SK-N-SH treated with all-trans-retinoic acid at 6 μM for 48 hours (cell line): ENCODE measurements around the gene DYNLL1.

Experiments
- ISL1 ChIP-seq: fragments of 250-450 bp; sonication (Bioruptor Pico); IDR thresholded peaks from 2 replicates; pipeline ENCODE4 v2.1.2; 2022; ENCODE audit warnings: mild to moderate bottlenecking, moderate library complexity
- OSR1 ChIP-seq: fragments of 250-450 bp; sonication (Bioruptor Pico); IDR thresholded peaks from 2 replicates; pipeline ENCODE4 v1.8.0; 2022; ENCODE audit warnings: moderate library complexity, mild to moderate bottlenecking, inconsistent platforms
- PPARA ChIP-seq: fragments of 250-450 bp; sonication (Bioruptor Pico); IDR thresholded peaks from 2 replicates; pipeline ENCODE4 v1.5.0; 2020; ENCODE audit warnings: mild to moderate bottlenecking, borderline replicate concordance
- RARB ChIP-seq: fragments of 250-450 bp; sonication (Bioruptor Pico); IDR thresholded peaks from 2 replicates; pipeline ENCODE4 v1.8.0; 2021; ENCODE audit warnings: mild to moderate bottlenecking, moderate library complexity
- SNAI2 ChIP-seq: fragments of 250-450 bp; sonication (Bioruptor Pico); IDR thresholded peaks from 2 replicates; pipeline ENCODE4 v1.5.0; 2020; ENCODE audit warnings: mild to moderate bottlenecking, moderate library complexity
- ZFP3 ChIP-seq: fragments of 250-450 bp; sonication (Bioruptor Pico); IDR thresholded peaks from 2 replicates; pipeline ENCODE4 v1.5.0; 2020; ENCODE audit warnings: mild to moderate bottlenecking, moderate library complexity
- ZFP30 ChIP-seq: fragments of 450-650 bp; formaldehyde crosslinking; IDR thresholded peaks from 2 replicates; pipeline ENCODE4 v1.5.0; 2022; ENCODE audit warnings: mild to moderate bottlenecking, moderate library complexity
- ZNF8 ChIP-seq: fragments of 450-650 bp; formaldehyde crosslinking; IDR thresholded peaks from 2 replicates; pipeline ENCODE4 v1.5.0; 2020; ENCODE audit warnings: mild to moderate bottlenecking, moderate library complexity
- TF ChIP-seq, protein P1 (sequence below): fragments of 250-450 bp; sonication (Bioruptor Pico); IDR thresholded peaks from 2 replicates; pipeline ENCODE4 v1.5.1; 2020; ENCODE audit warnings: low read depth, mild to moderate bottlenecking, moderate library complexity
- TF ChIP-seq, protein P2 (sequence below): fragments of 250-450 bp; sonication (Bioruptor Pico); IDR thresholded peaks from 2 replicates; pipeline ENCODE4 v1.8.0; 2020; ENCODE audit warnings: mild to moderate bottlenecking, moderate library complexity, borderline replicate concordance
- TF ChIP-seq, protein P3 (sequence below): fragments of 250-450 bp; sonication (Bioruptor Pico); IDR thresholded peaks from 2 replicates; pipeline ENCODE4 v1.5.0; 2020; ENCODE audit warnings: mild to moderate bottlenecking, moderate library complexity

DNA sequence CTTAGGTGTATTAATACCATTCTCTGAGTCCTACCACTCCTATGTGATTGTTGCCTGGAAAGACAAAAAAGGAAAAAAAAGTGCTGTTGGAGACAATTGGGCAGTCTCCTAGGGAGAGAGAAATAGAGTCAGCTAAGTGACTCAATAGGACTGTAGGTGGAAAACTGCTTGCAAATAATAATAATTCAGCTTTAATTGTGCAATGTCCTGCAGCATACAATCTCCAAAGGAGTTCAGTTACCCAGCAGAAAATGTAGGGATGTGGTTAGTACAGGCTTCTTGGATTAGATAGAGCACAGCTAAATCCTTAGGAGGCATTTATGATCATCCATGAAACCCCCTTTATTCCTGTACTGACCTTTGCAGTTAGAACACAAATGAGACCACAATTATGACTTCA is 23.4 kb upstream of the DYNLL1 start:
- TF ChIP-seq, protein P1, sequence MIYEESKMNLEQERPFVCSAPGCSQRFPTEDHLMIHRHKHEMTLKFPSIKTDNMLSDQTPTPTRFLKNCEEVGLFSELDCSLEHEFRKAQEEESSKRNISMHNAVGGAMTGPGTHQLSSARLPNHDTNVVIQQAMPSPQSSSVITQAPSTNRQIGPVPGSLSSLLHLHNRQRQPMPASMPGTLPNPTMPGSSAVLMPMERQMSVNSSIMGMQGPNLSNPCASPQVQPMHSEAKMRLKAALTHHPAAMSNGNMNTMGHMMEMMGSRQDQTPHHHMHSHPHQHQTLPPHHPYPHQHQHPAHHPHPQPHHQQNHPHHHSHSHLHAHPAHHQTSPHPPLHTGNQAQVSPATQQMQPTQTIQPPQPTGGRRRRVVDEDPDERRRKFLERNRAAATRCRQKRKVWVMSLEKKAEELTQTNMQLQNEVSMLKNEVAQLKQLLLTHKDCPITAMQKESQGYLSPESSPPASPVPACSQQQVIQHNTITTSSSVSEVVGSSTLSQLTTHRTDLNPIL (CRISPR knock-in tag): no peak
- TF ChIP-seq ZFP3 (CRISPR knock-in tag) (no peak), ZFP30 (CRISPR knock-in tag) (no peak), ISL1 (no peak), ZNF8 (CRISPR knock-in tag) (no peak), RARB (no peak), SNAI2 (CRISPR knock-in tag) (no peak), OSR1 (CRISPR knock-in tag) (no peak), PPARA (CRISPR knock-in tag) (no peak)
- TF ChIP-seq, protein P2, sequence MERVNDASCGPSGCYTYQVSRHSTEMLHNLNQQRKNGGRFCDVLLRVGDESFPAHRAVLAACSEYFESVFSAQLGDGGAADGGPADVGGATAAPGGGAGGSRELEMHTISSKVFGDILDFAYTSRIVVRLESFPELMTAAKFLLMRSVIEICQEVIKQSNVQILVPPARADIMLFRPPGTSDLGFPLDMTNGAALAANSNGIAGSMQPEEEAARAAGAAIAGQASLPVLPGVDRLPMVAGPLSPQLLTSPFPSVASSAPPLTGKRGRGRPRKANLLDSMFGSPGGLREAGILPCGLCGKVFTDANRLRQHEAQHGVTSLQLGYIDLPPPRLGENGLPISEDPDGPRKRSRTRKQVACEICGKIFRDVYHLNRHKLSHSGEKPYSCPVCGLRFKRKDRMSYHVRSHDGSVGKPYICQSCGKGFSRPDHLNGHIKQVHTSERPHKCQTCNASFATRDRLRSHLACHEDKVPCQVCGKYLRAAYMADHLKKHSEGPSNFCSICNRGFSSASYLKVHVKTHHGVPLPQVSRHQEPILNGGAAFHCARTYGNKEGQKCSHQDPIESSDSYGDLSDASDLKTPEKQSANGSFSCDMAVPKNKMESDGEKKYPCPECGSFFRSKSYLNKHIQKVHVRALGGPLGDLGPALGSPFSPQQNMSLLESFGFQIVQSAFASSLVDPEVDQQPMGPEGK (CRISPR knock-in tag): no peak
- TF ChIP-seq, protein P3, sequence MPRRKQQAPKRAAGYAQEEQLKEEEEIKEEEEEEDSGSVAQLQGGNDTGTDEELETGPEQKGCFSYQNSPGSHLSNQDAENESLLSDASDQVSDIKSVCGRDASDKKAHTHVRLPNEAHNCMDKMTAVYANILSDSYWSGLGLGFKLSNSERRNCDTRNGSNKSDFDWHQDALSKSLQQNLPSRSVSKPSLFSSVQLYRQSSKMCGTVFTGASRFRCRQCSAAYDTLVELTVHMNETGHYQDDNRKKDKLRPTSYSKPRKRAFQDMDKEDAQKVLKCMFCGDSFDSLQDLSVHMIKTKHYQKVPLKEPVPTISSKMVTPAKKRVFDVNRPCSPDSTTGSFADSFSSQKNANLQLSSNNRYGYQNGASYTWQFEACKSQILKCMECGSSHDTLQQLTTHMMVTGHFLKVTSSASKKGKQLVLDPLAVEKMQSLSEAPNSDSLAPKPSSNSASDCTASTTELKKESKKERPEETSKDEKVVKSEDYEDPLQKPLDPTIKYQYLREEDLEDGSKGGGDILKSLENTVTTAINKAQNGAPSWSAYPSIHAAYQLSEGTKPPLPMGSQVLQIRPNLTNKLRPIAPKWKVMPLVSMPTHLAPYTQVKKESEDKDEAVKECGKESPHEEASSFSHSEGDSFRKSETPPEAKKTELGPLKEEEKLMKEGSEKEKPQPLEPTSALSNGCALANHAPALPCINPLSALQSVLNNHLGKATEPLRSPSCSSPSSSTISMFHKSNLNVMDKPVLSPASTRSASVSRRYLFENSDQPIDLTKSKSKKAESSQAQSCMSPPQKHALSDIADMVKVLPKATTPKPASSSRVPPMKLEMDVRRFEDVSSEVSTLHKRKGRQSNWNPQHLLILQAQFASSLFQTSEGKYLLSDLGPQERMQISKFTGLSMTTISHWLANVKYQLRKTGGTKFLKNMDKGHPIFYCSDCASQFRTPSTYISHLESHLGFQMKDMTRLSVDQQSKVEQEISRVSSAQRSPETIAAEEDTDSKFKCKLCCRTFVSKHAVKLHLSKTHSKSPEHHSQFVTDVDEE (CRISPR knock-in tag): no peak
